Measurements from ENCODE around the gene SEPTIN10.
"Not testable (repeated sequence)": the region's sequence is repeated elsewhere in the genome, so short reads cannot be mapped to it uniquely, and the experiment has no call there.

The SEPTIN10 gene

GRCh38 chr2:109538546-109538945 is 75.2 kb downstream of the SEPTIN10 start:
- no peak for DNase-seq

GRCh38 chr2:109537565-109538222 is 76.1 kb downstream of the SEPTIN10 start:
- no peak for DNase-seq

GRCh38 chr2:109536556-109536955 is 77.2 kb downstream of the SEPTIN10 start:
- DNase-seq = not testable (repeated sequence)

- DNase-seq = no peak
These were observed 78.4 kb downstream of the SEPTIN10 start for GRCh38 chr2:109535217-109535946.

DNA sequence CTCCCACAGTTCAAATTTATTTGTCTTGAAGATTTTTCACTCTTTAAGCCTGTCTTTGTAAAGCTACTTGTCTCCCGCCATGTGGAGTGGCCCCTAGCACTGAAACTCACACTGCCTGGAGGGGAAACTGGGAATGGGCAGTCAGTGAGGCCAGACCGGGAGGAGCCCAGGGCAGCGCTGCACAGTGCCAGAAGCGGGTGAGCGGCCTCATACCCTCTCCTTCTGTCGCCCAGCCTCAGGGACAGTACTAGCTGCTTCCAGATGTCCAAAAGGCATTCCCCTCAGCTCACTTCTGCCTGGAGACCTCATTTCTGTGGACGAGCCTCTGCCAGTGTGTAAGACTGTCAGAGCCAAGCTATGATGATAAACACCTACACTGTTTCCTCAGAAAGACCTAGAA is 79.9 kb downstream of the SEPTIN10 start:
- no peak for DNase-seq

GRCh38 chr2:109532728-109533076 is 81.1 kb downstream of the SEPTIN10 start:
- DNase-seq = no peak

DNA sequence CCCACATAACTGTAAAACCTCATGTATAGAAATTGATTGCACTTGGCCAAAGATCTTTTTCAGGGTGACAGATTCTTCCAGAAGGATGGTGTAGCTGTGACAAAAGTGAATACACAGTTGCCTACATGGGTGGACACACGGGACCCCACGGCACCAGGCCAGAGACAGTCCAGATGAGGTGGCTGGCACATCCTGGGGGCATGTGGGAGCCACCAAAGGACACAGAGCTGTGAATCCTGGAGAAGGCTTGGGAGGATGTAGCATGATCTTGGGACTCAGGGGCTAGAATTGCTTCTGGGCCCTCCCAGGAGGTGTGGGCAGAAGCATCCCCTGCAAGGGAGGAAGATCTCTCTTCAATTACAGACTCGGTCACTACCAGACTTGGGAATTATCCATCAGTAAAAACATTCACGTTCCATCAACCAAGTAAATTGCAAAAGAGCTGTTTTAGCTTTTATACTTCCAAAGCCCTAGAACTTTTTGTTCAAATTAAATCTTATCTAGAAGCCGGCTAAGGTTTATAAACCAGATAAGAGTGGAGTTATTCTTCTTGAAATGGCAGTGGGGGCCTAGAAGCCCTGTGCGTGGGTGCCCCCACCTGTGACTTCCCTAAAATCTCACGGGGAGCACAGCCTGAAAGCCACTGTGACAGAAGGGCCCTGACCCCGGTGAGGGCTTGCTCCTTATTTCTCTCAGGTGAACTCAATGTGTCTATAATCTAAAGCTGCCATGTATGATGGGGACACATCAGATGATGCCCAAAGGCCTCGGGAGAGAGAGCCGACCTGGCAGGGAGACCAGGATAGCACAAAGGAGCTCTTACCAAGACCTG is 81.7 kb downstream of the SEPTIN10 start:
- DNase-seq = no peak

GRCh38 chr2:109531221-109531620 is 82.5 kb downstream of the SEPTIN10 start:
- no peak for DNase-seq

GRCh38 chr2:109530712-109531111 is 83.1 kb downstream of the SEPTIN10 start:
- no peak for DNase-seq

DNA sequence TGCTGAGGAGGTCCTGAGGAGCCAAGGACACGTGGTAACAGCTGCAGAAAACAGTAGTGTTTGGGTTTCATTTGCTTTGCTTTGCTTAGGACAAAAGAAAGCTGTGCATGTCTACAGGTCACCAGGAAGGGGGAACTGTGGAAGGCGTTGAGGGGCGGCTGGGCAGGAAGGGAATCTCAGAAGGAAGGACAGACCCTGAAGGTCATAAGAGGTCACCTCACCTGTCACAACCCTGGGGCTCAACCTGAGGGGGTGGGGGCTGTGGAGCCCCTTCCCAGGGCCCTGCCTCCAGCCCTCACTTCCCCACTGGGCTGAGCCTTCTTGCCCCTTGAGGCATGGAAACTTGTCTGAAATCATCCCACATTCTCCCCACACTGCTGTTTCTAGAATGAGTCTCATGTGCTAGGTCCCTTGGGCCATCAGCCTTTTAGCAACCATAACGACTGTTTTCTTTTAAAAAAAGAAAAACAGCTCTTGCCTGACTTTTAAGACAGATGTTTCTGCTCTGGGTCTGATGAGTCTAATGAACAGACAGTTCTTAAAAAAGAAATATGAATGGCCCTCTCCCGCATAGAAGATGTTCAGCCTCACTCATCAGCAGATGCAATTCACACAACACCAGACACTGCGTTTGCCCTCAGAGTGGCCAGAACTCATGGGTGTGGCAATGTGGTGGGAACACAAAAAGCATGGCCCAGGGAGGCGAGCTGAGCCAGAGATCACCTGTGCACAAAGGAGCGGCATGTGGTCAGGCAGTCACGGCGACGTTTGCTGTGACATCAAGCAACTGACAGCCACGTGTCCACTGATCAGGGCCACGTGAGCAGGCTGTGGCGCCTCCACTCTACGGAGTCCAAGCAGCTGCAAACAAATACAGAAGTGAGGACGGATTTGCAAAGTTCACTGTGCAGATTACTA is 84.0 kb downstream of the SEPTIN10 start:
- DNase-seq = no peak

- DNase-seq = no peak
These were observed 84.8 kb downstream of the SEPTIN10 start for GRCh38 chr2:109528811-109529501.

DNA sequence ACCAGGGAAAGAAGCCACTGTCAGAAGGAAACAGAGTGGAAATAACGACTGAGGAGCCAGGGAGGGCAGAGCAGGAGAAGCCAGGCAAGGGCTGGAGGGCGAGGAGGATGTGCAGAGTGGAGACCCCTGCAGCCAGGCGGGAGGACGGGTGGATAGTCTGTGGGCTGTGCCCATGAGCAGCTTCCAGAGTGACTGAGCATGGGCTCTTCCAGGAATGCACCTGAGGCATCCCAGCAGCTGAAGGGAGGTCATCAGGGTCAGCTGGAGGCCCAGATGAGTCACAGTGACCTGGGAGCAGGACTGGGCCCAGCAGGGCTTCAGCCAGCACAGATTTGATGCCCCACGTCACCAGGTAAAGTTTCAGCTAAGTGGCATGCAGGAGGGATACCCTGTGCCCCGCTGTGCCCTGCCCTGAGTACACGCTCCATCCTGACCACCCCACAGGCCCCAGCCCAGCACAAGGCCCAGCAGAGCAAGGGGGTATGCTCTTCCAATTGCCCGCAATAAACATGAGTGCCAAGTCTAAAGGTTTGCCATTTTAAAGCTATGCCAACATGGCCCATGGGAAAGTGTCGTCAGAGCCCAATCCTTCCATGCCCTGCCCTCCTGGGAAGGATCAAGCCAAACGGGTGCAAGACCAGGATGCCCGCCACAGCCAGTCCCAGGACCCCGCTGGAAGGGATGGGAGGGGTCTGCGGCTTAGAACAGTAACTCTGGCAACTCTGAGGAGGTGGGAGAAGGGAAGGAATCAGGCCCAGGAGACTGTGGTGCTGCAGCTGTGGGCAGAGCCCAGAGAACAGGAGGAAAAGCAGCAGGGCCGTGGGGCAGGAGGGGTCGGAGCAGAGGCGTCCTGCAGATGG is 85.7 kb downstream of the SEPTIN10 start:
- DNase-seq = no peak

DNA sequence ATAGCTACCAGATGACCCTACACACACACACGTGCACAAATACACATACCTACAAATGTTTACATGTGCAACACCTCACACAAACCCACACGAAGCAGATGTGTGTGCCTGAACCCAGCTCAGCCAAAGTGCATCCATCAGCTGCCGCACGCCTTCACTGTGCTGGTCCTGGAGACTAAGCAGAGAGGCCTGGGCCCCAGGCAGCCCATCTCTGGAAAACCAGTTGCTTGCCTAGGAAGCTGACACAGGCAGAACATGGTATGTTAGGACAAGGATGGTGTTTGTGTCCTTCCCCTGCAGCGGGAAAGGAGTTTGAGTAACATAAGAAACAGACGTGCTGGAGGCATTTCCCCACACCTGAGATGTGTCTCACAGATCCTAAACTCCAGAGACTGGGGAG is 86.7 kb downstream of the SEPTIN10 start:
- DNase-seq = no peak

DNA sequence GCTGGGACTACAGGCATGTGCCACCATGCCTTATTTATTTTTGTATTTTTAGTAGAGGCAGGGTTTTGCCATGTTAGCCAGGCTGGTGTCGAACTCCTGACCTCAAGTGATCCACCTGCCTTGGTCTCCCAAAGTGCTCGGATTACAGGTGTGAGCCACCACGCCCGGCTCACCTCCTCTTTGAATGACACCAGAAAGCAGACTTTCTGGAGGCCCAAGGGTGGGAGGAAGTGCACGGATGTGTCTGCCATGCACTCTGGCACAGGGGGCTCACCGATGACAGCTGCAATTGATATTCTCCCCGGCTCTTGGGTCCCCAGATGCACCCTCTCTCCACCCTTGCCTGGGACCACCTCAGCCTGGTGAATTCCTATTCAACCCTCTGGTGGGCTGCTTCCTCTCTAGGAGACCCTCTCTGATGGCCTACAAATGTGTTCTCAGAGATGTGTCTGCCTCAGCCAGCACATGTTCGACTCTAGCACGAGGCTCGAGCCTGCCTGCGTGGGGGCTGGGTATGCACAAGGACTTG is 87.3 kb downstream of the SEPTIN10 start:
- no peak for DNase-seq

- no peak for DNase-seq
These were observed 87.9 kb downstream of the SEPTIN10 start for GRCh38 chr2:109525836-109526235.

DNA sequence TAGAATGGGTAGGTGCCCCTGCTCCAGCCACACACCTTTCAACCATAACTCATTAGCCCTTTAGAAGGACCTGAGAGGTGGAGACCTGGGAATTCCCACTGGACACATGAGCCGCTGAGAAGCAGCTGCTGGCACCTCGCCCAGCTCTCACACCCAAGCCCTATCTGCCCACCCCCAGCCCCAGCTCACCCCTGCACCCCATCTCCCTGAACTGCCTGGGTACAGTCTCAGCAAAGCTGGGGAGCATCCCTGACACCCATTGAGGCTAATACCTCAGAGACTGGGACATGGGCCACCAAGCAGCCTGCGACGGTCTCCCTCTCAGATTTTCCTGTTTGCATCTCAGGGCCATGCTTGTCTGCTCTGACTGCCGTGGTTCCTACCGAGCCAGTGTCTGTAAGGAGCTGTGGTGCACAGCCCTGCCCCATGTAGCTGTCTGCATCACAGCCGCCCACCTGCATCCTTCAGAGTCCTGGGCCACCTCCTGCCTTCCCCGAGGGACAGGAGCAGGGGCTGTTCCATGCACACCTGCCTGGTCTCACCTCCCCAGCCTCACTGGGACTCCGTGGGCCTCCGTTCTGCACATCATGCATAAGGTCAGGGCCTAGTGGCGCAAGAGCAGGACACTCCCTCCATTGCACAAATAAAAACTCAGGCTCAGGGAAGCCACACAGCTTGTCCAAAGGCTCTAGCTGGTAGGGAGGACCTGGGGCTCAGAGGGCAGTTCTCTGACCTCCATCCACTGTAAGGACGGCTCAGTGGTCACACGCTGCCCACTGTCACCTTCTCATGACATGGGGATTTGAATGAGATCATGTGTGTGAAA is 90.0 kb downstream of the SEPTIN10 start:
- DNase-seq = no peak

- DNase-seq = no peak
These were observed 90.6 kb downstream of the SEPTIN10 start for GRCh38 chr2:109523121-109523520.

DNA sequence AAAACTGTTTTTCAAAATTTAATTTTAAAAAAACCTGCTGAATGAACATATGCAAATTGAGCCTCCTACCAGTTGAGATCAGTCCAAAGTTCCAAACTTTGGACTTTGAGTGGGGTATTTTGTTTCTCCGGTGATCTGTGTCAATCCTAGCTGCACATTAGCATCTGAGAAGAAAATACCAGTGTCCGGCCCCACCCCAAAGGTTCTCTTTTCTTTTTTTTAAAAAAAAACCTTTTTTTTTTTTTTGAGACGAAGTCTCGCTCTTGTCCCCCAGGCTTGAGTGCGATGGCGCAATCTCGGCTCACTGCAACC is 91.7 kb downstream of the SEPTIN10 start:
- no peak for DNase-seq

GRCh38 chr2:109521233-109522062 is 92.3 kb downstream of the SEPTIN10 start:
- DNase-seq = no peak

Data from NCI-H1105 treated with DMSO at 0.1 percent for 48 hours (cell line).